Astrocyte of the spinal cord (primary cell): ENCODE results near the gene COG6.

Source experiments
- DNase-seq: peaks from one replicate; pipeline ENCODE4 v3.0.0; 2011; ENCODE audit warnings: low read depth, low spot score
- H3K4me3 ChIP-seq: 2 replicates; pipeline ENCODE4 v1.5.1; 2011; ENCODE audit warnings: low read depth, mild to moderate bottlenecking, low read length, moderate library complexity
- in situ Hi-C: cut with HindIII; loops from 2 replicates; pipeline ENCODE4 v1.10.0; 2017; ENCODE audit warnings: low sequenced_read_pairs
- TF ChIP-seq, protein P1 (sequence below): IDR thresholded peaks from 2 replicates; pipeline ENCODE4 v1.5.1; 2012; ENCODE audit warnings: low read depth, mild to moderate bottlenecking, low read length, inconsistent platforms

The COG6 gene

DNA sequence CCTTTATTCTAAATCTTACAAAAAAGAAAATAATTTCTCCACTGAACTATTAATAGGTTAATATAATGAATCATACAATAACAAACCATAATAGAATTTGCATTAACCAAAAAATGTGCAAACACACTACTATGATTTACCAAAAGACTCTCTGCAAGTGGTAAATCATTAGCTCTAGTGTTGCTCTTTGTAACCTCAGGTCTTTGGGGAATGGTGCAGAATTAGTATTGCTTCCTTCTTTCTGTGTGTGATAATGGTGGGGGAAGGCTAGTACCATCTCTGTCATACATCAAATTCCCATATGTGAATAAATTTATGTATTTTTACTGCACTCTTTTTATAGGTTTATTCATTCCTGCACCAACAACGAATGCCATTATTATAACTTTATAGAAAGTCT is 105.1 kb downstream of the COG6 start:
- in situ Hi-C loops = no loop called here
- H3K4me3 ChIP-seq = no peak overlapping the region
- no peak for DNase-seq
- TF ChIP-seq, protein P1, sequence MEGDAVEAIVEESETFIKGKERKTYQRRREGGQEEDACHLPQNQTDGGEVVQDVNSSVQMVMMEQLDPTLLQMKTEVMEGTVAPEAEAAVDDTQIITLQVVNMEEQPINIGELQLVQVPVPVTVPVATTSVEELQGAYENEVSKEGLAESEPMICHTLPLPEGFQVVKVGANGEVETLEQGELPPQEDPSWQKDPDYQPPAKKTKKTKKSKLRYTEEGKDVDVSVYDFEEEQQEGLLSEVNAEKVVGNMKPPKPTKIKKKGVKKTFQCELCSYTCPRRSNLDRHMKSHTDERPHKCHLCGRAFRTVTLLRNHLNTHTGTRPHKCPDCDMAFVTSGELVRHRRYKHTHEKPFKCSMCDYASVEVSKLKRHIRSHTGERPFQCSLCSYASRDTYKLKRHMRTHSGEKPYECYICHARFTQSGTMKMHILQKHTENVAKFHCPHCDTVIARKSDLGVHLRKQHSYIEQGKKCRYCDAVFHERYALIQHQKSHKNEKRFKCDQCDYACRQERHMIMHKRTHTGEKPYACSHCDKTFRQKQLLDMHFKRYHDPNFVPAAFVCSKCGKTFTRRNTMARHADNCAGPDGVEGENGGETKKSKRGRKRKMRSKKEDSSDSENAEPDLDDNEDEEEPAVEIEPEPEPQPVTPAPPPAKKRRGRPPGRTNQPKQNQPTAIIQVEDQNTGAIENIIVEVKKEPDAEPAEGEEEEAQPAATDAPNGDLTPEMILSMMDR = no peak

DNA sequence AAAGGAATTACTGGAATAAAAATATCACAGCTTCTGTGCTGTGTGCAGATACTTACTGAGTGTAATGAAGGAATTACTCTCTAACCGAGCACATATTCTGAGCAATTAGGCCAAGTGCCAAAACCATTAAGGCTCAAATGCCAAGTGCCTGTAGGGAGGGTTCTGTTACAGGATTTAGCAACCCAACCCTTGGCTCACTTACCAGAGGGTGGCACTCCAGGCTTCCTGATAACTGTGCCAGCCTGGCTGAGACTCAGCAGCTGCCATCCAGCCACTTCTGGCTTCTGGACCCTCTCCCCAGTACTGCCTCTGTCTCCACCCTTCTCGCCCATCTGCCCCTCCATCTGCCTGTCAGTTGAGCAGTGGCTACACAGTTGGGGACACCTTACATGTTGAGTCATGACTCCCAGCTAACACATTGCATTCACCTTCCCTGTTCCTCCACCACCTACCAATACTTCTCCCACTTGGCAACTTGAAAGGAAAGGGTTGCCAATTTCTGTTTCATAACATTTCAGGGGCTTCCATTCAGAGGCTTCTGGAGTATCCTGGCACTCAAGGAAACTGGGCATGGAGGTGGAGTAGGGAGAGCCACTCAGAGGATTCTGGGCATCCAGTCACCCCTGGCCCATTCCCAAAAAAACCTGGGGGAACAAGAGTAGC is 110.5 kb downstream of the COG6 start:
- peak; percentile 56 for DNase-seq
- in situ Hi-C loops = no loop called here
- H3K4me3 ChIP-seq = no peak overlapping the region
- TF ChIP-seq, protein P1 = peak; percentile 38

DNA sequence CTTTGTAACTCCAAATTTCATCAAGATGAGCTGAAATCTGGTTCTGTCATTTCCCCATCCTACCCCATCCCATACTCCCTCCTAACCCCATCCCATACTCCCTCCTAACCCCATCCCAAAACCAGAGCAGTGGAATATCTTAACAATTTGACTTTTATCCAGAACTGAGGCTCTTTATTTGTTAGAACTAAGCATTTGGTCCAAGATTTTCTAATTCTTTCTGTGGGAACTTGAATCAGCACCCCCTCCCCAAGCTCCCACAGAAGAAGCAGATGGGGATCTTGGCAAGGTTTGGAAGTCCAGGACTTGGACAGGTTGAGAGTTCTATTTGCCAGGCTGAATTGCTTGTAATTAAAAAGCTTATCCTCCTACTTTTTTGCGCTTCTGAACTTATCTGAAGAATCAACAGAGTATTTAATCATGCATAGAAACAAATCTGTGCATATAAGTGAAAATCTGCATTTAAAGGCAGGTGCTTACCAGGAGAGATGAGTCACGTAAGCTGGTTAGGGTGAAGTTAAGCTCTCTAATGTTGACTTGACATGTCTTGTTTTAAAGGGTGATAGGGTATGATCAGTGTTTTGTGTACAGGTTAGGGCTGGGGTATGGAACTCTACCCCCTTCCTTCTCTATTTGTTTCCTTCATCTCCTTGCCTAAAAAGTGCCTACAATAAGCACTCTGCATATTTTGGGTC is 111.1 kb downstream of the COG6 start:
- DNase-seq = no peak
- in situ Hi-C loops = no loop called here
- no peak overlapping the region for H3K4me3 ChIP-seq
- TF ChIP-seq, protein P1 = no peak

DNA sequence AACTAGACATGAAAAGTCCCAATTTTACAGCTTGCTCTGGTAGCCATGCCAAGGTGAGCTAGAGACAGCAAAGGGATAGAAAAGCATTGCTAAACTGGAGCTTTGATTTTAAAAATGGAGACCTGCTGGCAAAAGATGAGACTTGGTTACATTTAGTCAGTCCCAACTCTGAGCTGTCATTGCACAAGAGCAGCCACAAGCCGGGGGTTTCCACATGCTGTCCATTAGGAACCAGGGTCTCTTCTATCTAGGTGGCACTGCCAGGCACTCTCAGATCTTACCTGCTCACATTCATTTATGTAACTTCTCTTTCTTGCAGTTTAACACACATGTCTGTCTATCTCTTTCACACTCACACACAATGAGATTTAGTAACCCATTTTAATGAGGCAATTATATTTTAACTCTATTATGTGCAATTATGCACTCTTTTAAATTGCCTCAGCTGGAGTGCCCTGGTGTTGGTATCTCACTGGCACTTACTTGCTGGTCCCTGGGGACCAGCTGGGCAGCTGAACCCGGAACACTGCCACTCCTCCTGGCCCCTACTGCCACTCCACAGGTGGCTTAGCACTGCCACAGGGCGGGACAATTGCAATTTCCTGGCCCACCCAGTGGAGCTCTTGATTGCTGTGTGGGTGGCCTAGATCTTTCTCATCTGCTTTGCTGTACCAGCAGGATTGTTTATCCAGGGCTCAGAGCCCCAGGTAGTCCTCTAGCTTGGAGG is 112.5 kb downstream of the COG6 start:
- in situ Hi-C loops = no loop called here
- DNase-seq = no peak
- no peak overlapping the region for H3K4me3 ChIP-seq
- TF ChIP-seq, protein P1 = no peak

DNA sequence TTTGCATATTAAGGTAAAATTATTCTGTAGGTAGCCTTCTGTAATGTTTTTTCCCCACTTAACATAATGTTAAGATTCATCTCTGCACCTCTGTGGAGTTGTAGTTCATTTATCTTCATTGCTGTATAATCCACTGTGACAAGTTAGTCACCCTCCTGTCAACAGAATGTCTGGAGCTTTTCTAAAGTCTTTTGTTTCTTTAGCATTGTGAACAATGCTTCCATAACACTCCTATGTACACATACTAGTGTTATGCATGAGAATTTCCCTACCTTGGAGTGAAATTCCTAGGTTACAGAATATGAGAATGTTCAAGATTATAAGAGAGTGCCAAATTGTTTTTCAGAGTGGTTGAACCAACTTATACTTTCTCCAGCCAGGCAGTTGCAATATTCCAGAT is 113.5 kb downstream of the COG6 start:
- DNase-seq = no peak
- no peak overlapping the region for H3K4me3 ChIP-seq
- in situ Hi-C loops = no loop called here
- TF ChIP-seq, protein P1 = no peak

DNA sequence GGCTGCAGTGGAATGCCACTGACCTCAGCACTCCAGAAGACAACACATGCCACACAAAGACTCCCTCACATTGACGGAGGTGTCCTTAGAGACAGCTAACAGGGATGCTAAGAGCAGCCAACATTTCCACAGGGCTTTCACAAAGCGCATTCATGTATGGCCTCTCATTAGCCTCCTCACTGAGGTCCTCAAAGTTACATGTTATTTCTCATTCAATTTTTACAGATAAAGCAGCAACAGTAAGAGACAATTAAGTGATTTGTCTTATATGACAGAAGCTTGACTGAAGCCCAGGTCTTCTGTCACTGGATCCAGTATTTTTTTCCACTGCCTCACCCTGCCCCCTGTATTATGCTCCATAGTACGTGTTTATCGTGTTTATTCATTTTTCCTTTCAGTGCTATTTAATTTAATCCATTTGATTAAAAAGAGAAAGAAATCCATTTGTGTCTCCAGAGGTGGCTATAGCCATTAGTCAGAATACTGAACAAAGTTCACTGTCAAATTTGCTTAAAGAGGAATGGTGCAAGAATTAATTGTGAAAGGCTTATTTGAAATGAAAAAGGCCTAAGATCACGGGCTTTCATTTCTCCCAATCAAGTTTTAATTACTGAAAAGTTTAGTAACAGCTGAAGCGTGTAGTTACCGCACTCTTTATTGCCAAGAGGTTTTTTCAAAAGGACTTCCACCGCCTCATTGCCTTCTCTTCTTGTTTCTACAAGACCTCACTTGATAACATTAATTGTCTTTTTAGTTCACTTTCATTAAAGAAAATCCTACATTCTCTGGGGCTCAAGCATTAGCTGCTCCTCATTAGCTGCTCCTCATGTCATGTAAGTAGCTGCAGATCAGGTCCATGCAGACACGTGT is 115.0 kb downstream of the COG6 start:
- in situ Hi-C loops = no loop called here
- no peak for DNase-seq
- TF ChIP-seq, protein P1 = no peak
- H3K4me3 ChIP-seq = no peak overlapping the region
